Fibroblast of lung (primary cell): ENCODE results near the gene ARHGAP21. TPM values are rescaled to one million over a fixed set of nuclear protein-coding genes. Genes with fewer than 3 reads are reported as not detected.

ENCODE experiments used
- DNase-seq, 2 donors: peaks; one replicate each; pipeline versions ENCODE4 v3.0.0 to v3.0.0-alpha.2; 2010; ENCODE audit warnings: low read depth in 2 of 2
- H2AFZ ChIP-seq: 2 replicates; pipeline ENCODE4 v1.5.1; 2012; ENCODE audit warnings: low read length, control low read depth, inconsistent platforms
- H3K27ac ChIP-seq: 2 replicates; pipeline ENCODE4 v1.5.1; 2011; ENCODE audit warnings: low read length, control low read depth; ENCODE audit not compliant: insufficient read depth
- H3K27me3 ChIP-seq: 2 replicates; pipeline ENCODE4 v1.5.1; 2011; ENCODE audit warnings: mild to moderate bottlenecking, low read length; ENCODE audit not compliant: control insufficient read depth, insufficient read depth
- H3K36me3 ChIP-seq: 2 replicates; pipeline ENCODE4 v1.5.1; 2011; ENCODE audit warnings: low read length; ENCODE audit not compliant: control insufficient read depth, insufficient read depth
- H3K4me1 ChIP-seq: 2 replicates; pipeline ENCODE4 v1.5.1; 2011; ENCODE audit warnings: low read length; ENCODE audit not compliant: control insufficient read depth, insufficient read depth; ENCODE audit errors: extremely low read depth
- H3K4me2 ChIP-seq: 2 replicates; pipeline ENCODE4 v1.5.1; 2011; ENCODE audit warnings: low read length, control low read depth; ENCODE audit not compliant: insufficient read depth; ENCODE audit errors: extremely low read depth
- H3K4me3 ChIP-seq, 4 experiments: fragments of 200-600 bp in 1 of 4; sonication (generic) in 1 of 4; replicated peaks in 1 of 4; 2 replicates each; pipeline ENCODE4 v1.5.1; 2011 to 2016; ENCODE audit warnings: low read length in 4 of 4, low read depth in 3 of 4, mild to moderate bottlenecking in 3 of 4, control low read depth in 2 of 4, inconsistent platforms in 1 of 4, mixed read lengths in 1 of 4; ENCODE audit not compliant: insufficient read depth in 1 of 4; ENCODE audit errors: control extremely low read depth in 1 of 4
- H3K79me2 ChIP-seq: 2 replicates; pipeline ENCODE4 v1.5.1; 2012; ENCODE audit warnings: mild to moderate bottlenecking, low read length, inconsistent platforms; ENCODE audit not compliant: control insufficient read depth, insufficient read depth
- H3K9ac ChIP-seq: 2 replicates; pipeline ENCODE4 v1.5.1; 2011; ENCODE audit warnings: mild to moderate bottlenecking, low read length, control low read depth; ENCODE audit not compliant: insufficient read depth
- H3K9me3 ChIP-seq: 2 replicates; pipeline ENCODE4 v1.5.1; 2012; ENCODE audit warnings: low read depth, low read length; ENCODE audit not compliant: control insufficient read depth, insufficient read depth
- H4K20me1 ChIP-seq: 2 replicates; pipeline ENCODE4 v1.5.1; 2011; ENCODE audit warnings: low read length; ENCODE audit not compliant: control insufficient read depth, insufficient read depth; ENCODE audit errors: extremely low read depth
- EZH2 ChIP-seq: IDR thresholded peaks from 2 replicates; pipeline ENCODE4 v1.5.1; 2012; ENCODE audit warnings: low read length, control low read depth, mild to moderate bottlenecking; ENCODE audit errors: missing control alignments
- polyA plus RNA-seq, 2 donors: library from polyadenylated mRNA; depleted of rRNA in 1 of 2; stranded (reverse) in 1 of 2; unstranded in 1 of 2; fragments of >200 nt; gene quantifications; 2 replicates each; pipeline ENCODE4 v1.2.1, GENCODE V29; 2011 to 2012; ENCODE audit warnings: missing spikeins in 1 of 2
- total RNA-seq: library from RNA; depleted of rRNA; stranded (reverse); fragments of >200 nt; gene quantifications from 2 replicates; pipeline ENCODE4 v1.2.1, GENCODE V29; 2014
- TF ChIP-seq, protein P1 (sequence below), 2 donors: IDR thresholded peaks in 1 of 2; conservative IDR thresholded peaks in 1 of 2; 1 replicate in 1 of 2; 2 replicates in 1 of 2; pipeline ENCODE4 v1.5.1; 2011 to 2012; ENCODE audit warnings: low read length in 2 of 2, control low read depth in 1 of 2, inconsistent platforms in 1 of 2, low read depth in 1 of 2, mild to moderate bottlenecking in 1 of 2

ARHGAP21 gene
- total and polyA plus RNA-seq, 2 donors (not counting 1 experiment from before 2014, with no cell fraction given), result 105 to 173 TPM

DNA sequence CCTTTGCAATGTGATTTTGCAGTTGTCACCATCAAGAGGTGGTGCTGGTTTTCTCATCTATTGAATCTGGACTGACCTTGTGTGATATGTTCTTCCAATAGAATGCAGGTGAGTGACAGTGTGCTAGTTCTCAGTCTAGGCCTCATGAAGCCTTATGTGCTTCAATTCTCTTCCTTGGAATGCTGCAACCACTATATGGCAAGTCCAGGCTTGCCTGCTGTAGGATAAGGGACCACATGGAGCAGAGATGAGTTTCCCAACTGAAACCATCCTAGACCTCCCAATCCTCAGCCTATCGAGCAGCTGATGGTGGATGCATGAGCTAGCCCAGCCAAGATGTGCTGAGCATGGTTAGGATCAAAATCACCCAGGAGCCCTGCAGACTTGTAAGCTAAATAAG is 32.6 kb upstream of the ARHGAP21 start:
- no peaks in the 10 kb centered on the region for H3K79me2 ChIP-seq
- H3K9ac ChIP-seq, result no peak overlapping the region
- no peaks in the 10 kb centered on the region for H3K9me3 ChIP-seq
- no peaks in the 10 kb centered on the region for H3K27me3 ChIP-seq
- H3K4me1 ChIP-seq, result no peaks in the 10 kb centered on the region
- H3K36me3 ChIP-seq, result no peaks in the 10 kb centered on the region
- no peak overlapping the region for H3K4me2 ChIP-seq
- TF ChIP-seq, protein P1, sequence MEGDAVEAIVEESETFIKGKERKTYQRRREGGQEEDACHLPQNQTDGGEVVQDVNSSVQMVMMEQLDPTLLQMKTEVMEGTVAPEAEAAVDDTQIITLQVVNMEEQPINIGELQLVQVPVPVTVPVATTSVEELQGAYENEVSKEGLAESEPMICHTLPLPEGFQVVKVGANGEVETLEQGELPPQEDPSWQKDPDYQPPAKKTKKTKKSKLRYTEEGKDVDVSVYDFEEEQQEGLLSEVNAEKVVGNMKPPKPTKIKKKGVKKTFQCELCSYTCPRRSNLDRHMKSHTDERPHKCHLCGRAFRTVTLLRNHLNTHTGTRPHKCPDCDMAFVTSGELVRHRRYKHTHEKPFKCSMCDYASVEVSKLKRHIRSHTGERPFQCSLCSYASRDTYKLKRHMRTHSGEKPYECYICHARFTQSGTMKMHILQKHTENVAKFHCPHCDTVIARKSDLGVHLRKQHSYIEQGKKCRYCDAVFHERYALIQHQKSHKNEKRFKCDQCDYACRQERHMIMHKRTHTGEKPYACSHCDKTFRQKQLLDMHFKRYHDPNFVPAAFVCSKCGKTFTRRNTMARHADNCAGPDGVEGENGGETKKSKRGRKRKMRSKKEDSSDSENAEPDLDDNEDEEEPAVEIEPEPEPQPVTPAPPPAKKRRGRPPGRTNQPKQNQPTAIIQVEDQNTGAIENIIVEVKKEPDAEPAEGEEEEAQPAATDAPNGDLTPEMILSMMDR (conservative IDR thresholded peaks at IDR 0.05 in 1 of 2, IDR thresholded peaks at IDR 0.05 in 1 of 2; ENCODE audit: low read depth in 1 of 2, low read length in 2 of 2), result no peak
- H2AFZ ChIP-seq, result no peak overlapping the region
- no peak for DNase-seq
- no peaks in the 10 kb centered on the region for H4K20me1 ChIP-seq
- H3K4me3 ChIP-seq, result no peak overlapping the region
- no peak overlapping the region for H3K27ac ChIP-seq

DNA sequence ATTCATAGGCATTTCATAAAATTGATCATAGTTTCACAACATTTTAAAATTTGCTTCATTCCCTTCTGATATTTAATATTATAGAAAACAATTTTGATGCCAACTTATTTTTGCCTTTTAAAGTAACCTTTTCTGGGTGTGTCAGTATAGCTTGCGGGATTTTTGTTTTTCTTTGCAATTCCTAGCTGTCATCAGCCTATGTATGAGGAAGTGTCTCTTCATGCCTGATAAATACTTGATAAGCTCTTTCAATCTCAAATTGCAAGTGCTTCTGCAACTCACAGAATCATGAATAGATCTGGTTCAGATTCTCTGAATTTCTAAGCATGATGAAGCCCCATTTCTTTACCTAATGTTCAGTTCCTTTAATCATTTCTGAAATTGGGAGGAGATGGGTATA is 28.0 kb upstream of the ARHGAP21 start:
- no peak overlapping the region for H2AFZ ChIP-seq
- DNase-seq, result no peak
- H3K4me3 ChIP-seq, result no peak overlapping the region
- no peaks in the 10 kb centered on the region for H4K20me1 ChIP-seq
- TF ChIP-seq, protein P1 (conservative IDR thresholded peaks at IDR 0.05 in 1 of 2, IDR thresholded peaks at IDR 0.05 in 1 of 2; ENCODE audit: low read depth in 1 of 2, low read length in 2 of 2), result no peak
- no peak for TF ChIP-seq EZH2
- H3K36me3 ChIP-seq, result no peaks in the 10 kb centered on the region
- no peak overlapping the region for H3K9ac ChIP-seq
- H3K4me2 ChIP-seq, result no peak overlapping the region
- no peaks in the 10 kb centered on the region for H3K9me3 ChIP-seq
- no peak overlapping the region for H3K27ac ChIP-seq
- no peaks in the 10 kb centered on the region for H3K27me3 ChIP-seq
- no peaks in the 10 kb centered on the region for H3K79me2 ChIP-seq
- H3K4me1 ChIP-seq, result no peaks in the 10 kb centered on the region

DNA sequence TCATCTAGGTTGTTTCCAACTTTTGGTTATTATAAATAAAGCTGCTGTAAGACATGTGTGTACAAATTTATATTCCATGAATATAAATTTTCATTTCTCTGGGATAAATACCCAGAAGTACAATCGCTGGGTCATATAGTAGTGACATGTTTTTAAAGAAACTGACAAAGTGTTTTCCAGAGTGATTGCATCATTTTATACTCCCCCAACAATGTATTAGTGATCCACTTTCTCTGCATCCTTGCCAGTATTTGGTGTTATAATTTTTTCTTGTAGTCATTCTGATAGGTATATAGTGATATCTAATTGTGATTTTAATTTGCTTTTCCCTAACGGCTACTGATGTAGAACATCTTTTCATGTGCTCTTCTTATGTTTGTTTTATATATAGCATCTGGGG is 27.0 kb upstream of the ARHGAP21 start:
- Histone ChIP-seq H3K9me3 (no peaks in the 10 kb centered on the region), H3K27me3 (no peaks in the 10 kb centered on the region), H2AFZ (no peak overlapping the region), H3K36me3 (no peaks in the 10 kb centered on the region), H3K9ac (no peak overlapping the region), H3K27ac (no peak overlapping the region), H3K79me2 (no peaks in the 10 kb centered on the region), H3K4me3 (no peak overlapping the region), H3K4me1 (no peaks in the 10 kb centered on the region), H3K4me2 (no peak overlapping the region), H4K20me1 (no peaks in the 10 kb centered on the region)
- DNase-seq, result no peak
- TF ChIP-seq EZH2, result no peak
- TF ChIP-seq, protein P1 (conservative IDR thresholded peaks at IDR 0.05 in 1 of 2, IDR thresholded peaks at IDR 0.05 in 1 of 2; ENCODE audit: low read depth in 1 of 2, low read length in 2 of 2), result no peak
